HepG2 (cell line): ENCODE results near the gene LAMC3. TPM values are rescaled to one million over a fixed set of nuclear protein-coding genes. Genes with fewer than 3 reads are reported as not detected.

Source experiments
- AGO2 ChIP-seq: fragments of 200-400 bp; formaldehyde crosslinking; optimal IDR thresholded peaks from 2 replicates; pipeline ENCODE3; 2017; ENCODE audit warnings: mild to moderate bottlenecking, low read depth, low read length, moderate library complexity
- AKAP8 ChIP-seq: sonication (generic); formaldehyde crosslinking; IDR thresholded peaks from 2 replicates; pipeline ENCODE4 v1.5.1; 2020; ENCODE audit warnings: mild to moderate bottlenecking, missing genetic modification reagents
- GATAD1 ChIP-seq: IDR thresholded peaks from 2 replicates; pipeline ENCODE4 v1.6.1; 2016; ENCODE audit warnings: missing genetic modification reagents, missing compliant biosample characterization
- HOXA7 ChIP-seq: sonication (generic); formaldehyde crosslinking; IDR thresholded peaks from 2 replicates; pipeline ENCODE4 v1.8.1; 2022; ENCODE audit warnings: mild to moderate bottlenecking, missing genetic modification reagents, moderate library complexity
- JDP2 ChIP-seq: sonication (generic); formaldehyde crosslinking; IDR thresholded peaks from 2 replicates; pipeline ENCODE4 v1.8.1; 2022; ENCODE audit warnings: missing genetic modification reagents, borderline replicate concordance
- MBD4 ChIP-seq: IDR thresholded peaks from 2 replicates; pipeline ENCODE4 v1.6.1; 2012; ENCODE audit warnings: low read length, inconsistent platforms, borderline replicate concordance
- MIXL1 ChIP-seq: IDR thresholded peaks from 2 replicates; pipeline ENCODE4 v1.6.1; 2016
- PAX8 ChIP-seq: sonication (generic); formaldehyde crosslinking; IDR thresholded peaks from 2 replicates; pipeline ENCODE4 v1.8.0; 2022; ENCODE audit warnings: mild to moderate bottlenecking, missing genetic modification reagents, borderline replicate concordance
- PHF8 ChIP-seq: sonication (generic); formaldehyde crosslinking; IDR thresholded peaks from 2 replicates; pipeline ENCODE4 v1.5.0; 2020; ENCODE audit warnings: missing genetic modification reagents
- PLRG1 ChIP-seq: fragments of 450-650 bp; conservative IDR thresholded peaks from 2 replicates; pipeline ENCODE4 v1.6.1; 2016
- RARG ChIP-seq: sonication (generic); formaldehyde crosslinking; IDR thresholded peaks from 2 replicates; pipeline ENCODE4 v1.4.0; 2020; ENCODE audit warnings: low read depth, mild to moderate bottlenecking, missing genetic modification reagents
- SKI ChIP-seq: fragments of 450-650 bp; IDR thresholded peaks from one replicate; pipeline ENCODE4 v1.6.1; 2018; ENCODE audit warnings: mild to moderate bottlenecking; ENCODE audit not compliant: partially characterized antibody
- SOX6 ChIP-seq, 2 experiments: fragments of 450-650 bp in 1 of 2; sonication (generic) in 1 of 2; formaldehyde crosslinking in 1 of 2; IDR thresholded peaks; 2 replicates each; pipeline versions ENCODE4 v1.4.0 to v1.6.1; 2017 to 2020; ENCODE audit warnings: antibody characterized with exemption in 1 of 2, mild to moderate bottlenecking in 1 of 2, missing genetic modification reagents in 1 of 2
- ZEB1 ChIP-seq: IDR thresholded peaks from 2 replicates; pipeline ENCODE4 v1.6.1; 2012; ENCODE audit warnings: mild to moderate bottlenecking, low read depth, inconsistent platforms; ENCODE audit not compliant: insufficient replicate concordance
- ZIK1 ChIP-seq: sonication (generic); formaldehyde crosslinking; IDR thresholded peaks from 2 replicates; pipeline ENCODE4 v1.5.0; 2020; ENCODE audit warnings: mild to moderate bottlenecking, low read depth, missing genetic modification reagents, borderline replicate concordance
- ZKSCAN8 ChIP-seq: IDR thresholded peaks from 2 replicates; pipeline ENCODE4 v1.6.1; 2016; ENCODE audit warnings: borderline replicate concordance, missing genetic modification reagents, missing compliant biosample characterization
- ZNF20 ChIP-seq: sonication (generic); formaldehyde crosslinking; IDR thresholded peaks from 2 replicates; pipeline ENCODE4 v1.4.0; 2020; ENCODE audit warnings: mild to moderate bottlenecking, moderate library complexity, missing genetic modification reagents
- ZNF329 ChIP-seq: sonication (generic); formaldehyde crosslinking; IDR thresholded peaks from 2 replicates; pipeline ENCODE4 v1.9.0; 2021; ENCODE audit warnings: low read depth, mild to moderate bottlenecking, missing genetic modification reagents
- ZNF383 ChIP-seq: sonication (generic); formaldehyde crosslinking; IDR thresholded peaks from 2 replicates; pipeline ENCODE4 v1.4.0; 2020; ENCODE audit warnings: missing genetic modification reagents, mild to moderate bottlenecking, borderline replicate concordance
- ZNF558 ChIP-seq: sonication (generic); formaldehyde crosslinking; IDR thresholded peaks from 2 replicates; pipeline ENCODE4 v1.9.0; 2022; ENCODE audit warnings: mild to moderate bottlenecking, missing genetic modification reagents, borderline replicate concordance
- ZNF660 ChIP-seq: sonication (generic); formaldehyde crosslinking; IDR thresholded peaks from 2 replicates; pipeline ENCODE4 v1.5.1; 2020; ENCODE audit warnings: mild to moderate bottlenecking, low read depth, missing genetic modification reagents, borderline replicate concordance
- polyA plus RNA-seq, 8 experiments: library from polyadenylated mRNA; depleted of rRNA in 3 of 8; stranded (reverse) in 7 of 8; unstranded in 1 of 8; fragments of >200 nt; fragmentation: Illumina TruSeq in 4 of 8; extraction: Trizol in 4 of 8; gene quantifications; 2 replicates each; pipeline versions ENCODE4 v1.2.1 to v1.2.3, GENCODE V29; 2011 to 2016; ENCODE audit warnings: low read depth in 4 of 8, missing spikeins in 1 of 8, mixed read lengths in 1 of 8; ENCODE audit not compliant: insufficient read depth in 1 of 8
- total RNA-seq, 5 experiments: library from RNA; depleted of rRNA; stranded (reverse); fragments of >200 nt; fragmentation: Illumina TruSeq; extraction: Trizol; gene quantifications; 2 replicates each; pipeline ENCODE4 v1.2.3, GENCODE V29; 2016; ENCODE audit warnings: low read depth in 1 of 5
- TF ChIP-seq, protein P1 (sequence below): IDR thresholded peaks from 2 replicates; pipeline ENCODE4 v1.6.1; 2016
- TF ChIP-seq, protein P2 (sequence below): IDR thresholded peaks from 2 replicates; pipeline ENCODE4 v1.6.1; 2012; ENCODE audit warnings: low read length, improper control_type of control experiment
- TF ChIP-seq, protein P3 (sequence below): sonication (generic); formaldehyde crosslinking; IDR thresholded peaks from 2 replicates; pipeline ENCODE4 v1.4.0; 2020; ENCODE audit warnings: mild to moderate bottlenecking, missing genetic modification reagents
- TF ChIP-seq, protein P4 (sequence below): sonication (generic); formaldehyde crosslinking; IDR thresholded peaks from 2 replicates; pipeline ENCODE4 v1.4.0; 2020; ENCODE audit warnings: missing genetic modification reagents, borderline replicate concordance

LAMC3 gene
- total and polyA plus RNA-seq, 2 of the 13 experiments (the other 11 are each of a cell fraction or from before 2014, with no cell fraction given), result 0.07 to 0.57 TPM

DNA sequence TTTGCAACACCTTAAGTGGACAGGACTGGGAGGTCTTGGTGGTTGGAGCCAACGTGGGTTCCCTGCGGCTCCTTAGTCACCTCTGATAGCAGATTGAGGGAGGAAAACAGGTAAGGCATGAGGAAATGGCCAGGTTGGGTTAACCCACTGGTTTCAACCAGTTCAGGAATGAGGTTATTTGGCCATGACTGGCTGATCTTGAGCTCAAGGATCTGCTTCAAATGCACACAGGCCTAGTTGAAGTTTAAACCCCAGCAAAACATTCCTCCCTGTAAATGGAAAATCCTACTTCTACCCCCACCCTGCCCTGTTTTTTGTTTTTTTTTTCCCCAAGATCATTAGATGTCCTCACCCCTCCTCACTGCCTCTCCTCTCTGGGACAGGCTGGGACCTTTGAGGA is 113.2 kb downstream of the LAMC3 start (continued):
- TF ChIP-seq, protein P1, sequence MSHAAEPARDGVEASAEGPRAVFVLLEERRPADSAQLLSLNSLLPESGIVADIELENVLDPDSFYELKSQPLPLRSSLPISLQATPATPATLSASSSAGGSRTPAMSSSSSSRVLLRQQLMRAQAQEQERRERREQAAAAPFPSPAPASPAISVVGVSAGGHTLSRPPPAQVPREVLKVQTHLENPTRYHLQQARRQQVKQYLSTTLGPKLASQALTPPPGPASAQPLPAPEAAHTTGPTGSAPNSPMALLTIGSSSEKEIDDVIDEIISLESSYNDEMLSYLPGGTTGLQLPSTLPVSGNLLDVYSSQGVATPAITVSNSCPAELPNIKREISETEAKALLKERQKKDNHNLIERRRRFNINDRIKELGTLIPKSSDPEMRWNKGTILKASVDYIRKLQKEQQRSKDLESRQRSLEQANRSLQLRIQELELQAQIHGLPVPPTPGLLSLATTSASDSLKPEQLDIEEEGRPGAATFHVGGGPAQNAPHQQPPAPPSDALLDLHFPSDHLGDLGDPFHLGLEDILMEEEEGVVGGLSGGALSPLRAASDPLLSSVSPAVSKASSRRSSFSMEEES (CRISPR knock-in tag), result no peak
- 0 out of 2 replicates have a peak, but pooled peaks have one; percentile 21 for TF ChIP-seq AKAP8 (CRISPR knock-in tag)
- no peak for TF ChIP-seq ZNF660 (CRISPR knock-in tag)
- no peak for TF ChIP-seq ZNF558 (CRISPR knock-in tag)
- no peak for TF ChIP-seq ZIK1 (CRISPR knock-in tag)
- 0 out of 2 replicates have a peak, but pooled peaks have one; percentile 12 for TF ChIP-seq MIXL1 (CRISPR knock-in tag)
- TF ChIP-seq MBD4, result no peak
- TF ChIP-seq, protein P2, sequence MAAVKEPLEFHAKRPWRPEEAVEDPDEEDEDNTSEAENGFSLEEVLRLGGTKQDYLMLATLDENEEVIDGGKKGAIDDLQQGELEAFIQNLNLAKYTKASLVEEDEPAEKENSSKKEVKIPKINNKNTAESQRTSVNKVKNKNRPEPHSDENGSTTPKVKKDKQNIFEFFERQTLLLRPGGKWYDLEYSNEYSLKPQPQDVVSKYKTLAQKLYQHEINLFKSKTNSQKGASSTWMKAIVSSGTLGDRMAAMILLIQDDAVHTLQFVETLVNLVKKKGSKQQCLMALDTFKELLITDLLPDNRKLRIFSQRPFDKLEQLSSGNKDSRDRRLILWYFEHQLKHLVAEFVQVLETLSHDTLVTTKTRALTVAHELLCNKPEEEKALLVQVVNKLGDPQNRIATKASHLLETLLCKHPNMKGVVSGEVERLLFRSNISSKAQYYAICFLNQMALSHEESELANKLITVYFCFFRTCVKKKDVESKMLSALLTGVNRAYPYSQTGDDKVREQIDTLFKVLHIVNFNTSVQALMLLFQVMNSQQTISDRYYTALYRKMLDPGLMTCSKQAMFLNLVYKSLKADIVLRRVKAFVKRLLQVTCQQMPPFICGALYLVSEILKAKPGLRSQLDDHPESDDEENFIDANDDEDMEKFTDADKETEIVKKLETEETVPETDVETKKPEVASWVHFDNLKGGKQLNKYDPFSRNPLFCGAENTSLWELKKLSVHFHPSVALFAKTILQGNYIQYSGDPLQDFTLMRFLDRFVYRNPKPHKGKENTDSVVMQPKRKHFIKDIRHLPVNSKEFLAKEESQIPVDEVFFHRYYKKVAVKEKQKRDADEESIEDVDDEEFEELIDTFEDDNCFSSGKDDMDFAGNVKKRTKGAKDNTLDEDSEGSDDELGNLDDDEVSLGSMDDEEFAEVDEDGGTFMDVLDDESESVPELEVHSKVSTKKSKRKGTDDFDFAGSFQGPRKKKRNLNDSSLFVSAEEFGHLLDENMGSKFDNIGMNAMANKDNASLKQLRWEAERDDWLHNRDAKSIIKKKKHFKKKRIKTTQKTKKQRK, result no peak
- no peak for TF ChIP-seq SOX6 (IDR thresholded peaks at IDR 0.05)
- TF ChIP-seq SOX6 (CRISPR knock-in tag; IDR thresholded peaks at IDR 0.05), result no peak
- TF ChIP-seq HOXA7 (CRISPR knock-in tag), result no peak
- no peak for TF ChIP-seq JDP2 (CRISPR knock-in tag)
- no peak for TF ChIP-seq SKI
- no peak for TF ChIP-seq PLRG1
- no peak for TF ChIP-seq ZKSCAN8 (CRISPR knock-in tag)
- TF ChIP-seq, protein P3, sequence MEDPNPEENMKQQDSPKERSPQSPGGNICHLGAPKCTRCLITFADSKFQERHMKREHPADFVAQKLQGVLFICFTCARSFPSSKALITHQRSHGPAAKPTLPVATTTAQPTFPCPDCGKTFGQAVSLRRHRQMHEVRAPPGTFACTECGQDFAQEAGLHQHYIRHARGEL (CRISPR knock-in tag), result no peak
- no peak for TF ChIP-seq RARG (CRISPR knock-in tag)
- TF ChIP-seq, protein P4, sequence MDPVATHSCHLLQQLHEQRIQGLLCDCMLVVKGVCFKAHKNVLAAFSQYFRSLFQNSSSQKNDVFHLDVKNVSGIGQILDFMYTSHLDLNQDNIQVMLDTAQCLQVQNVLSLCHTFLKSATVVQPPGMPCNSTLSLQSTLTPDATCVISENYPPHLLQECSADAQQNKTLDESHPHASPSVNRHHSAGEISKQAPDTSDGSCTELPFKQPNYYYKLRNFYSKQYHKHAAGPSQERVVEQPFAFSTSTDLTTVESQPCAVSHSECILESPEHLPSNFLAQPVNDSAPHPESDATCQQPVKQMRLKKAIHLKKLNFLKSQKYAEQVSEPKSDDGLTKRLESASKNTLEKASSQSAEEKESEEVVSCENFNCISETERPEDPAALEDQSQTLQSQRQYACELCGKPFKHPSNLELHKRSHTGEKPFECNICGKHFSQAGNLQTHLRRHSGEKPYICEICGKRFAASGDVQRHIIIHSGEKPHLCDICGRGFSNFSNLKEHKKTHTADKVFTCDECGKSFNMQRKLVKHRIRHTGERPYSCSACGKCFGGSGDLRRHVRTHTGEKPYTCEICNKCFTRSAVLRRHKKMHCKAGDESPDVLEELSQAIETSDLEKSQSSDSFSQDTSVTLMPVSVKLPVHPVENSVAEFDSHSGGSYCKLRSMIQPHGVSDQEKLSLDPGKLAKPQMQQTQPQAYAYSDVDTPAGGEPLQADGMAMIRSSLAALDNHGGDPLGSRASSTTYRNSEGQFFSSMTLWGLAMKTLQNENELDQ (CRISPR knock-in tag), result no peak
- TF ChIP-seq ZNF20 (CRISPR knock-in tag), result no peak
- TF ChIP-seq PAX8 (CRISPR knock-in tag), result no peak
- no peak for TF ChIP-seq ZNF329 (CRISPR knock-in tag)
- TF ChIP-seq ZEB1, result no peak
- TF ChIP-seq ZNF383 (CRISPR knock-in tag), result no peak
- TF ChIP-seq PHF8 (CRISPR knock-in tag), result no peak
- no peak for TF ChIP-seq AGO2
- TF ChIP-seq GATAD1 (CRISPR knock-in tag), result no peak
